A673 (cell line): Measurements from ENCODE around the gene SORBS2.

ENCODE experiments used
- CTCF ChIP-seq: fragments of 300-800, 200-600 bp; sonication (generic); conservative IDR thresholded peaks from 2 replicates; pipeline ENCODE4 v1.5.1; 2017; ENCODE audit warnings: low read depth, mild to moderate bottlenecking, antibody characterized with exemption, low read length, moderate library complexity, mixed read lengths
- EZH2 ChIP-seq: fragments of 200-600 bp; sonication (generic); IDR thresholded peaks from 2 replicates; pipeline ENCODE4 v1.6.1; 2017; ENCODE audit warnings: borderline replicate concordance, low read depth, mild to moderate bottlenecking, mixed read lengths, antibody characterized with exemption, low read length; ENCODE audit not compliant: poor library complexity, severe bottlenecking

- no peak for TF ChIP-seq CTCF
- no peak for TF ChIP-seq EZH2
Observed at GRCh38 chr4:185730849-185731608, 81.0 kb downstream of the SORBS2 start.
